HG02623 (cell line): Measurements from ENCODE around the gene ATOSB.

Experiments
- ATAC-seq: cut with Tn5 transposase; IDR thresholded peaks from one replicate; pipeline ENCODE4 v1.9.1; 2021; ENCODE audit warnings: moderate library complexity; ENCODE audit not compliant: unreplicated experiment

Gene ATOSB

GRCh38 chr9:35054871-35055644 lies 60.6 kb downstream of the ATOSB start:
- ATAC-seq: no peak

GRCh38 chr9:35054185-35054835 lies 61.4 kb downstream of the ATOSB start:
- ATAC-seq: no peak
